ENCODE data around the gene VN1R4.
"Not testable (repeated sequence)": the region's sequence is repeated elsewhere in the genome, so short reads cannot be mapped to it uniquely, and the experiment has no call there.

VN1R4 gene

DNA sequence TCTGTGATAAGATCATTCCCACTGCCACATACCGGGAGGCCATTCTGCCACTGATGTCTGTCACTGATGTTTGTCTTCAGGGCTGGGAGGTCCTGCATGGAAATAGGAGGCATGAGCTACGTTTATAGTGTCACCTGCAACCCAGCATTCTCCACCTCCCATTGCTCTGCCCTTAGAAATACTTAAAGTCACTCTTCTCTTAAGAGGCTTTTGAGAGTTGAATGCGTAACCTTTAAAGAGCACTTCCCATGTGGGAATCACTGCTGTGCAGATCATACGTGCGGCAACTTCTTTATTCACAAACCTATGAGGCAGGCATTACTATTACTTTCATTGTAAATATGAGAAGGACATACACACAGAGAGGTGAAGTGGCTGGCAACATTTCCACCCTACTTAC, at the start of gene VN1R4:
Gene VN1R4 (minus strand): TSS at position 101 of the 400 bp plus-strand sequence. CDS start 58 bp downstream, at position 43.
- not testable (repeated sequence) for DNase-seq (ENCODE audit: low spot score)

GRCh38 chr19:53311897-53312296, 44.4 kb upstream of the VN1R4 start:
- DNase-seq (ENCODE audit: low spot score): no peak

DNA sequence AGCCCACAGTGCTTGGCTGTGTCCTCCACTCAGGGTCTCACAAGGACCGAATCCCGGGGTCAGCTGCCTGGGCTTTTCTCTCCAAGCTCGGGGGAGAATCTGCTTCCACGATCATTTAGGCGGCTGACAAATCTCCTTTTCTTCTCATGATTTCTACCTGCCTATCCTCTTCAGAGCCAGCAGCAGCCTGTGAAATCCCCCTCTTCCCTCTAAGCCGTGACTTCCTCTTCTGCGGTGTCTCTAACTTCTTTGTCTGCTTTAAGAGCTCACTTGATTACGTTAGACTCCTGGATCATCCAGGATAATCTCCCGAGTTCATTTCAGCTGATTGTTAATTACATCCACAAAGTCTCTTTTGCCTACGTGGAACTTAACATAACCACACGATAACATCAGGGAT, 43.5 kb upstream of the VN1R4 start:
- DNase-seq (ENCODE audit: low spot score): no peak

DNA sequence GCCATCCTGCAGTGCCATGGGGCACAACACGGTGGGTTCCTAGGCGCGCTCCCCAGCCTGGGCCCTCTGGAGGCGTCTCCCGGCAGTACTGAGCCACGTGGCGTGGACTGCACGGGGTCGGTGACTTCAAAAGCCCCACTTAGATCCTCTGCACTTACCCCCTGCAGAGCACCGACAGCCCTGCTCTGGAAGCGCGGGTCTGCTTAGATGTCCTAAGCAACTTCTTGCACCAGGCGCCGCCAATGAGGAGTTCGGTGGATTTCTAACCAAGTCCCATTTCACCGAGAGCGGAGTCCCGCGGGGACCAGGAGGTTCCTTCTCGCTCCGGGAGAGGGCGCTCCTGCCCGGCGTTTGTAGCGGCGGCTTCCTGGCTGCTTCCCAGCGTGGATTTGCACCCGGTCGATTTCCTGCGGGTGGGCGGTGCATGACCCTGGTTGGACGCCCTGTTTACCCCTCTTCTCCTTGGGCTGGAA, 40.9 kb upstream of the VN1R4 start:
- DNase-seq (ENCODE audit: low spot score): no peak

GRCh38 chr19:53301341-53301740, 33.8 kb upstream of the VN1R4 start:
- not testable (repeated sequence) for DNase-seq (ENCODE audit: low spot score)

GRCh38 chr19:53294786-53295441, 27.4 kb upstream of the VN1R4 start:
- no peak for DNase-seq (ENCODE audit: low spot score)

DNA sequence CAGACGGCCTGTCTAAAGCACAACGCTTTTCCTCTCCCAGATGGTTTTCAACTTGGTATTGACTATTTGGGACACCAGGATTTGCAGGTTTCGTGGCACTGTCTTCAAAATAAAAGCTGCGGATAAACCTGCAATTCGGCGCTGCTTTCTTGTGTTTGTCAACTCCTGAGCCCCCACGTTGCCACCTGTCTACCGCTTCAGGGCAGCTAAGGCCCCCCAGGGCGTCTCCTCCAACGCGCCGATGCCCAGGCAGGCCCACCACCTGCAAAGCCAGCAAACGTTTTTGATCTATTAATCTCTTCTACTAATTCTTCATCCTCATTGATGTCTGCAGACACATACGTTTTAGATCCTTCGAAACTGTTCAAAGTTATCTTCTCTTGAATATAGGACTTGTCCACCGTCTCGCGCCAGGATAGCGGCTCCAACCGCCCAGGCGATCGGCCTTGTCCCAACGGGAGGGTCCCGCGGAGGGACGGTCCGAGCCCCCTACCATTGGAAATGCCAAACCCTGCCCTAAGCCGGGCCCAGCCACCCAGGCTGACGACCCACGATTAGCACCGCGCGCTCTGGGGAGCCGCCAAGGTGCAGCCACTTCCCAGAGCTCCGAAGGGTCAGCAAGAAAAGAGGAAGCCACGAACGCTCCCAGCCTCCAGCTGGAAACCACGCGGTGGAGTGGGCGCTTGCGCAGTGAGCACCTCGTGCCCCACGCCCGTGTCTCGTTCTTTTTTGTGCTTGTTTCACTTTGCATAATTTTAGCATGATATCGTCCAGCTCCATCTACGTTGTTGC, 23.4 kb upstream of the VN1R4 start:
- no peak for DNase-seq (ENCODE audit: low spot score)

- DNase-seq (ENCODE audit: low spot score): no peak
These were observed 17.6 kb upstream of the VN1R4 start for GRCh38 chr19:53285087-53285486.

- not testable (repeated sequence) for DNase-seq (ENCODE audit: low spot score)
These were observed 14.4 kb upstream of the VN1R4 start for GRCh38 chr19:53281947-53282346.

- no peak for DNase-seq (ENCODE audit: low spot score)
These were observed 8.0 kb upstream of the VN1R4 start for GRCh38 chr19:53275480-53275879.

DNA sequence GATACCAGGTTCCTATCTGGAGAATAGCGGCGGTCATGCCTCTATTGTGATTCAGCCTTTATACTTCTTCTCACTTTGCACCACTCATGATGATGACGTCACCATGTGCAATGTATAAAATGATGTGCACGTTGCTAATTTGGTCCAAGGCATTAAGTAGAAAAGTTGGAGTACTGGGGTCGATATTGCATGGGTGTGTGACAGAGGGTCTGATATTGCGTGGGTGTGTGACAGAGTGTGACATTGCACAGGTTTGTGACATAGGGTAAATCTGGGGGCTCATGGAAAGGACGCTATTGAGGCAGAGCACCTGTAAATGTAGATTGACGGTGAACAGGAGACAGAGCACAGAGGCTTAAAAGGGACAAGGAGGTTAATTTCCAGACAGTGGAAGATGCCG, 4.5 kb upstream of the VN1R4 start:
- DNase-seq (ENCODE audit: low spot score): no peak

- not testable (repeated sequence) for DNase-seq (ENCODE audit: low spot score)
These were observed 2.3 kb upstream of the VN1R4 start for GRCh38 chr19:53269861-53270260.

- not testable (repeated sequence) for DNase-seq (ENCODE audit: low spot score)
These were observed 9.7 kb downstream of the VN1R4 start, which contains the start of gene VN1R2 for GRCh38 chr19:53257715-53258342. VN1R2 (plus strand) TSS chr19:53258292; CDS start chr19:53258376, 84 bp downstream.

- DNase-seq (ENCODE audit: low spot score): peak; percentile 94
These were observed 12.8 kb downstream of the VN1R4 start, which contains the start of gene ZNF677 for GRCh38 chr19:53254411-53255341. ZNF677 (minus strand) TSS chr19:53254873; CDS start chr19:53251550, 3,323 bp downstream.

GRCh38 chr19:53246498-53246897, 21.0 kb downstream of the VN1R4 start:
- DNase-seq (ENCODE audit: low spot score): no peak

GRCh38 chr19:53237114-53237777, 30.3 kb downstream of the VN1R4 start:
- DNase-seq (ENCODE audit: low spot score): no peak

- DNase-seq (ENCODE audit: low spot score): no peak
These were observed 42.9 kb downstream of the VN1R4 start for GRCh38 chr19:53224606-53225005.

GRCh38 chr19:53222716-53223115, 44.8 kb downstream of the VN1R4 start:
- not testable (repeated sequence) for DNase-seq (ENCODE audit: low spot score)

Measured in Ammon's horn (tissue), 1 donor.